ENCODE data around the gene LRCOL1. TPM values are rescaled to one million over a fixed set of nuclear protein-coding genes. Genes with fewer than 3 reads are reported as not detected.

The LRCOL1 gene
- total RNA-seq, 1 donor: not detected

DNA sequence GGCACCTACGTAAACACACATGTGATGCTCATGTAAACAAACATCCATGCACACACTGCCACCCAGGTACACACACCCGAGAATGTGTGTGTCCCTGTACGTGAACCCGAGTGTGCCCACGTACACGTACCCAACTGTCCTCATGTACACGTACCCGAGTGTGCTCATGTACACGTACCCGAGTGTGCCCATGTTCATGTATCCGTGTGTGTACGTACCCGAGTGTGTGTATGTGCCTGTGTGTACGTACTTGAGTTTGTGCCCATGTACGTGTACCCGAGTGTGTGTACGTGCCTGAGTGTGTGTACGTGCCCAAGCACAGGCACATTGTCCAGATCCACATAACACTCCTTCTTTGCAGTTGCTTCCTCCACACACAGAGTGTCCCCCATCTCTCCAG is 45.0 kb downstream of the LRCOL1 start:
- H3K4me3 ChIP-seq (ENCODE audit: low read depth, low read length): no peak overlapping the region
- DNase-seq (ENCODE audit: low read depth): no peak
- TF ChIP-seq, protein P1, sequence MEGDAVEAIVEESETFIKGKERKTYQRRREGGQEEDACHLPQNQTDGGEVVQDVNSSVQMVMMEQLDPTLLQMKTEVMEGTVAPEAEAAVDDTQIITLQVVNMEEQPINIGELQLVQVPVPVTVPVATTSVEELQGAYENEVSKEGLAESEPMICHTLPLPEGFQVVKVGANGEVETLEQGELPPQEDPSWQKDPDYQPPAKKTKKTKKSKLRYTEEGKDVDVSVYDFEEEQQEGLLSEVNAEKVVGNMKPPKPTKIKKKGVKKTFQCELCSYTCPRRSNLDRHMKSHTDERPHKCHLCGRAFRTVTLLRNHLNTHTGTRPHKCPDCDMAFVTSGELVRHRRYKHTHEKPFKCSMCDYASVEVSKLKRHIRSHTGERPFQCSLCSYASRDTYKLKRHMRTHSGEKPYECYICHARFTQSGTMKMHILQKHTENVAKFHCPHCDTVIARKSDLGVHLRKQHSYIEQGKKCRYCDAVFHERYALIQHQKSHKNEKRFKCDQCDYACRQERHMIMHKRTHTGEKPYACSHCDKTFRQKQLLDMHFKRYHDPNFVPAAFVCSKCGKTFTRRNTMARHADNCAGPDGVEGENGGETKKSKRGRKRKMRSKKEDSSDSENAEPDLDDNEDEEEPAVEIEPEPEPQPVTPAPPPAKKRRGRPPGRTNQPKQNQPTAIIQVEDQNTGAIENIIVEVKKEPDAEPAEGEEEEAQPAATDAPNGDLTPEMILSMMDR (IDR thresholded peaks at IDR 0.05; ENCODE audit: insufficient read depth, low read length): no peak

DNA sequence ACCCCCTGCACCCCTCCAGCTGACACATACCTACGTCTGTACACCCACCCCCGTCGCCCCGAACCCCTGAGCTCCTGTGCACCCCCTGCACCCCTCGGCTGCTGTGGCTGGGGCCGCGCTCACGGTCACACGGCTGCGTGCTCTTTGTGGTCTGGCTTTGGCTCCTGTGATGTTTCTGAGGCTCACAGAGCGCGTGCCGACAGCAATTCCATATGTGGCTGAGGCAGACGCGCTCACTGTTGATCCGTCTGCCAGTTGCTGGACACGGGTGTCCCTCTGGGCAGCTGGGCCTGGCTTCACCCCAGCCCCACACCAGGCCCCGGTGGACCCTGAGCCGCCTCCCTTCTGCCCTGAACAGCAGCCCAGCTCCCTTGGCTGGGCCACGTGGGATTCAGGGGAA is 46.5 kb downstream of the LRCOL1 start:
- no peak overlapping the region for H3K4me3 ChIP-seq (ENCODE audit: low read depth, low read length)
- no peak for DNase-seq (ENCODE audit: low read depth)
- TF ChIP-seq, protein P1 (IDR thresholded peaks at IDR 0.05; ENCODE audit: insufficient read depth, low read length): no peak

DNA sequence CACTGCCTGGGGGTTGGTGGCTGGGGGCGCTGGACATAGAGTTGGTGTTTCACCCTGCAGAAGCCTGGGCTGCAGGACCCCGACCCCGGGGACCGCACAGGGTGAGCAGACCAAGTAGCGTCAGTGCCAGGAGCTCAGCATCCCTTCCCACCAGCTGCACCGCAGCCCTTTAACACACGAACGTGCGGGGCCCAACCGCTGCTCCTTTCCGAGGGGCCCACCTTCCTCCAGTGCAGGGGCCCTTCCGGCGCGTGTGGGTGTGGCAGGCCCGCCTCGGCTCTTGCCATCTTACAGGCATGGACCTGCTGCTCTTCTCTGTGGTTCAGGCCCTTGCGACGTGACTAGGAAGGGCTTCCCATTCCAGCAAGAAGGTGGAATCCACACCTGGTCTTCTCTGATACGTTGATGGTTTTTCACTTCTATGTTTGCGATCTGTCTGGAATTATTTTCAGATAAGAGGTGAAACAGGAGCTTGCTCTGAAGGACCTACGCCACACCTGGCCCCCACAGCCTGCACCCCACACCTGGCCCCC is 47.8 kb downstream of the LRCOL1 start:
- DNase-seq (ENCODE audit: low read depth): no peak
- TF ChIP-seq, protein P1 (IDR thresholded peaks at IDR 0.05; ENCODE audit: insufficient read depth, low read length): no peak
- no peak overlapping the region for H3K4me3 ChIP-seq (ENCODE audit: low read depth, low read length)

DNA sequence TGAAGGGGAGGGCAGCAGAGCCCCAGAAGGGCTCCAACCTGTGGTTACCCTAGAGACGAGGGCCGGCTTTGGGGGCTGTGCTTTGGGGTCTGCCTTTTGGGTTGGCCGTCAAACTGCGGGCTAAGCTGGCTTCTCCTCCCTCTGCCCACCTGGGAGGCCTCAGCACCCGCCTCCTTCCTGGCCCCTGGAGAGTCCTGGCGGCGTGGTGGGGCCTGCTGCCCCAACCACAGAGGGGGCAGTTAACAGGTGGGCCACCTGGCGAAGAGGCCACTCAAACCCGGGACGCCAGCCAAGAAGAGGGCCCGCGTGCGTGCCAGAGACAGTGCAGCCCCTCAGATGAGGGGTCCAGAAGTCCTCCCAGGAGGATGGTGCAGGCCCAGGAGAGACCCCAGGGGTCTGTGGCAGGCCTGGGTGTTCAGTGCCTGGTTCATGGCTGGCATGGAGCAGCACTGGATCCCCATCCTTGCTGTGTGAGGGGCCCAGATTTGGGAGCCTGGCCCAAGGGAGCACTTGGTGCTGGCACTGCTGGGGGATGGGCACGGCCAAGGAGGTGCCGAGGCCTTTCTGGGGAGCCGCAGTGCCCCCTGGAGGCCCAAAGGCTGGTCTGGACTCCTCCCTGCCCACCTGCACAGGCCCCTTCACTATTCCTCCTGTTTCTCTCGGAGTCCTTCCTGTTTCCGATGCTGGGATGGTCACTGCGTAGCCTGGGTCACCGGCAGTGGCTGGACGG is 48.8 kb downstream of the LRCOL1 start:
- DNase-seq (ENCODE audit: low read depth): no peak
- TF ChIP-seq, protein P1 (IDR thresholded peaks at IDR 0.05; ENCODE audit: insufficient read depth, low read length): peak; percentile 37
- H3K4me3 ChIP-seq (ENCODE audit: low read depth, low read length): no peak overlapping the region

DNA sequence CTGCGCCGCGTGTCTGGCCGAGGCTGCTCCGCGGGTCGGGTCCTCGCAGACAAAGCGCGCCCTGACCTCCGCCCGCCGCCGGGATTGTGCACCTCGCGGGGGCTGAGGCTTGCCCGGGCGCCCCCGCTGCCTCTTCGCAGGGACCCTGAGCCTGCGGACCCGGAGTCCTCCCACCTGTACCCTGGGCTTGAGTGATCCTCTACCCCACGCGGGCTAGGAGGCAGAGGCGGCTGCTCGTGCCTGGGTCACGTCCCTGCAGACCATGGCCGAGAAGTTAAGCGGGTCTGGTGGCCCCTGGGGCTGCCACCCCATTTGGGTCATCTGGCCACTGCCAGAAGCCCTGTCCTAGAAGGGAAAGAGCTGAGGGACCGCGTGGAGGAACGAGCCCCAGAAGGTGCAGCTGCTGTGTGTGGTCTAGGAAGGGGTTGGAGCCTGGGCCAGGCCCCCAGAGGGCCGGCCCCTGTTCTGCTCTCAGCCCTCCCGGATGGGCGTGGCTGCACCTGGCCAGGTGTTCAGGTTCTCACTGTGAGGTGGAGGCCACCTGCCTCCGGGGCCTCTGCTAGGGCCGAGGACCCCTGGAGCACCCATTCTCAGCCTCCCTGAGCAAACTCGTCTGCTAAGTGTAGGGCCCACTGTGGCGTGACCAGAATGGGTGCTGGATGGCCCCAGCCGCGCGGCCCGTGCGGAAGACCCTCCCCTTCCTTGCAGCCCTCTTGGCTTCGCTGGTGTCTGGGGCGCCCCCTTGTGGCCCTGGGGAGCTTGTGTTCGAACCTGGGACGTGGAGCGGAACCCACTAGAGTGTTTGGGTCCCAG is 49.6 kb downstream of the LRCOL1 start:
- TF ChIP-seq, protein P1 (IDR thresholded peaks at IDR 0.05; ENCODE audit: insufficient read depth, low read length): peak; percentile 71
- H3K4me3 ChIP-seq (ENCODE audit: low read depth, low read length): peak overlapping the region; percentile 64
- DNase-seq (ENCODE audit: low read depth): peak; percentile 42

DNA sequence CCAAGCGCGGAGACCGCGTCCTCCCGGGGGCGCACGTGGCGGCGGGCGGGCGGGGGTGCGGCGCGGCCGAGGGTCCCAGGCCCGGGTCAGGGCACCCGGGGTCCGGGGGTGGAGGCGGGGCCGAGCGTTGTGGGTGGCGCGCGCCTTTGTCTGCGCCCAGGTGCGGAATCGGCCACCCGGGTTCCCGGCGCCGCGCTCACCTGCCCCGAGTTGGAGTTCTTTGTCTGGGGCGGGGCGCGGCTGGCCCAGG is 50.1 kb downstream of the LRCOL1 start:
- TF ChIP-seq, protein P1 (IDR thresholded peaks at IDR 0.05; ENCODE audit: insufficient read depth, low read length): no peak
- H3K4me3 ChIP-seq (ENCODE audit: low read depth, low read length): peak overlapping the region; percentile 64
- DNase-seq (ENCODE audit: low read depth): no peak

All from fibroblast of the aortic adventitia (primary cell).